HG03460 (cell line): ENCODE measurements around the gene ZSWIM3.

Experiments
- ATAC-seq: cut with Tn5 transposase; IDR thresholded peaks from one replicate; pipeline ENCODE4 v1.9.1; 2021; ENCODE audit not compliant: unreplicated experiment

Gene ZSWIM3

GRCh38 chr20:45927071-45927878 lies 69.9 kb downstream of the ZSWIM3 start:
- ATAC-seq: no peak
